BLaER1 (cell line): ENCODE data around the gene GRIA3.

Experiments
- H3K27ac ChIP-seq: shearing (Covaris generic); formaldehyde crosslinking; 2 replicates; pipeline ENCODE4 v1.8.1; 2022
- H3K27me3 ChIP-seq: shearing (Covaris generic); formaldehyde crosslinking; 2 replicates; pipeline ENCODE4 v1.8.1; 2022
- H3K36me3 ChIP-seq: shearing (Covaris generic); formaldehyde crosslinking; 2 replicates; pipeline ENCODE4 v1.8.1; 2022
- H3K4me1 ChIP-seq: shearing (Covaris generic); formaldehyde crosslinking; 2 replicates; pipeline ENCODE4 v1.8.1; 2022
- H3K4me2 ChIP-seq: shearing (Covaris generic); formaldehyde crosslinking; 2 replicates; pipeline ENCODE4 v1.8.1; 2022
- H3K4me3 ChIP-seq: shearing (Covaris generic); formaldehyde crosslinking; 2 replicates; pipeline ENCODE4 v1.8.1; 2022
- H3K9ac ChIP-seq: shearing (Covaris generic); formaldehyde crosslinking; 2 replicates; pipeline ENCODE4 v1.8.1; 2022
- H3K9me3 ChIP-seq: shearing (Covaris generic); formaldehyde crosslinking; 2 replicates; pipeline ENCODE4 v1.8.1; 2022
- H4K20me1 ChIP-seq: shearing (Covaris generic); formaldehyde crosslinking; 2 replicates; pipeline ENCODE4 v1.8.1; 2022
- Cebpa-rat ChIP-seq: shearing (Covaris generic); IDR thresholded peaks from 2 replicates; pipeline ENCODE4 v1.8.1; 2022

Gene GRIA3

GRCh38 chrX:123298026-123298425 is 113.9 kb downstream of the GRIA3 start:
- Histone ChIP-seq H3K4me1 (peaks cover 7% of the 10 kb centered on the region), H3K4me3 (no peak overlapping the region), H3K9ac (no peak overlapping the region), H3K27me3 (peaks cover 36% of the 10 kb centered on the region), H3K4me2 (no peak overlapping the region), H3K36me3 (no peaks in the 10 kb centered on the region), H3K9me3 (0 out of 2 replicates have a peak, but pooled peaks cover 4% of the 10 kb centered on the region), H3K27ac (no peak overlapping the region), H4K20me1 (no peaks in the 10 kb centered on the region)
- no peak for TF ChIP-seq Cebpa-rat

- Histone ChIP-seq H3K4me3 (no peak overlapping the region), H3K4me2 (no peak overlapping the region), H3K27me3 (peaks cover 75% of the 10 kb centered on the region), H3K36me3 (no peaks in the 10 kb centered on the region), H3K9me3 (no peaks in the 10 kb centered on the region), H4K20me1 (no peaks in the 10 kb centered on the region), H3K4me1 (peaks cover 3% of the 10 kb centered on the region; the same call in 1 of the 2 replicates), H3K27ac (no peak overlapping the region), H3K9ac (no peak overlapping the region)
- TF ChIP-seq Cebpa-rat = no peak
Observed at GRCh38 chrX:123303429-123303828, 119.4 kb downstream of the GRIA3 start.

GRCh38 chrX:123308658-123309057 is 124.6 kb downstream of the GRIA3 start:
- no peak overlapping the region for H3K4me3 ChIP-seq
- peak overlapping the region; percentile 37 for H3K4me2 ChIP-seq
- H3K9ac ChIP-seq = no peak overlapping the region
- H3K27me3 ChIP-seq = peaks cover 97% of the 10 kb centered on the region
- TF ChIP-seq Cebpa-rat = no peak
- peaks cover 14% of the 10 kb centered on the region for H3K4me1 ChIP-seq
- H3K9me3 ChIP-seq = no peaks in the 10 kb centered on the region
- no peak overlapping the region for H3K27ac ChIP-seq
- no peaks in the 10 kb centered on the region for H4K20me1 ChIP-seq
- H3K36me3 ChIP-seq = no peaks in the 10 kb centered on the region

- Histone ChIP-seq H3K4me1 (peaks cover 14% of the 10 kb centered on the region), H4K20me1 (no peaks in the 10 kb centered on the region), H3K9me3 (no peaks in the 10 kb centered on the region), H3K4me3 (no peak overlapping the region), H3K36me3 (no peaks in the 10 kb centered on the region), H3K9ac (no peak overlapping the region), H3K27ac (no peak overlapping the region), H3K4me2 (no peak overlapping the region), H3K27me3 (peaks cover 97% of the 10 kb centered on the region)
- no peak for TF ChIP-seq Cebpa-rat
Observed at GRCh38 chrX:123310112-123310511, 126.0 kb downstream of the GRIA3 start.

DNA sequence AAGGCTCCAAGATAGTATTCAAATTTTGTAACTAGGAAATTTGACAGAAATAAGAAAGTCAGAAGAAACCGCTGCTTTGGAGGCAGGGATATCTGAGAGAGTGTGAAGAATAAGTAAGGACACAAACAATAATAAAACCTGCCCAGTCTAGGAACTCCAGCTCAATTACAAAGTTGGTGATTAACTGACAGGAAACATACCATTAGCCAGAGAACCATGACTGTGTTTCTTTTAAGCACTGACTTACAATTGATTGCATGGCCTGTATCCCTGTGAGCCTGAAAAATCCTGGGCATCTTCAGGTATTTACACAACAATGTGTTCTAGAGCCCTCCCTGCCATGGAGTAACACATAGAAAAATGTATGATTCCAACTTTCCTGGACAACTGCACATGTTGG is 127.4 kb downstream of the GRIA3 start:
- no peak for TF ChIP-seq Cebpa-rat
- H3K27me3 ChIP-seq = peaks cover 89% of the 10 kb centered on the region
- peaks cover 14% of the 10 kb centered on the region for H3K4me1 ChIP-seq
- no peak overlapping the region for H3K9ac ChIP-seq
- H3K4me2 ChIP-seq = no peak overlapping the region
- no peaks in the 10 kb centered on the region for H4K20me1 ChIP-seq
- H3K9me3 ChIP-seq = 0 out of 2 replicates have a peak, but pooled peaks cover 4% of the 10 kb centered on the region
- no peak overlapping the region for H3K27ac ChIP-seq
- H3K36me3 ChIP-seq = no peaks in the 10 kb centered on the region
- no peak overlapping the region for H3K4me3 ChIP-seq

DNA sequence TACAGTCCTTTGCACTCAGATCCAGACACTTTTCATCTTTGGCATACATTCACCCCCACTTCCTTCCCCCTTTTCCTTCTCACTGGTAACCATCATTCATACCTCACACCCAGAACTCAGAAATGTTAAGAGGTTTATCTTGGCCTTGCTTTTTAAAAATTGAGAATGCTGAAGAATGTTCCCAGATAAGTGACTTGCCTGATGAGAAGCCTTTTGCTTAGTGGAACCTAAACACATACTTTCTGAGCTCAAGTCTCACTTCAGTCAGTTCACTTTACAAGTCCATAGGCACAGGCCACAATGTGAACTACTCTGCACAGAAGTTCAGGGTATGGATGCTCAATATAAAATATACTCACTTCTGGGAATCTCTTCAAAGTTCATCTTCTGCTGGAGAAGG is 129.4 kb downstream of the GRIA3 start:
- TF ChIP-seq Cebpa-rat = no peak

DNA sequence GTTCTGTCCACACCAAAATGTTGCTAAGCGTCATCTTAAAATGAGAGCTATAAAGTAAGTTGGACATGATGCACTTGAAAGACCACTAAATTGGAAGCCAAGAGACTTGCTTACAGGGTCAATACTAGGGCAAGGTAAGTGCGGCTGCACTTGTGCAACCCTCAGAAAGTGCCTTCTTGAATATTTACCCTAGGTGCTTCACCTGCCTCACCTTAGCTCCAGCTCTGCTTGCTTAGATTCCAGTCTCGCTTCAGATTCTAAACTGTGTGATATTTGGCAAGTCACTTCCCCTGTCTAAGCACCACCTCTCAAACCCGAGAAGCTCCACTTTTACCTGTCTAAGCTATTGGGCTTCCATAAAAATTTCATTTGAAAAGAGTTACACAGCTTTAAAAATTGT is 136.5 kb downstream of the GRIA3 start:
- Histone ChIP-seq H4K20me1 (no peaks in the 10 kb centered on the region), H3K4me3 (no peak overlapping the region), H3K36me3 (no peaks in the 10 kb centered on the region), H3K4me1 (no peaks in the 10 kb centered on the region), H3K27me3 (peaks cover 88% of the 10 kb centered on the region), H3K27ac (no peak overlapping the region), H3K9me3 (peaks cover 17% of the 10 kb centered on the region), H3K4me2 (no peak overlapping the region), H3K9ac (no peak overlapping the region)
- no peak for TF ChIP-seq Cebpa-rat

More for the DNA sequence above, 129.4 kb downstream of the GRIA3 start:
- H3K9ac ChIP-seq = no peak overlapping the region
- peaks cover 87% of the 10 kb centered on the region for H3K27me3 ChIP-seq
- H3K27ac ChIP-seq = no peak overlapping the region
- no peak overlapping the region for H3K4me3 ChIP-seq
- H4K20me1 ChIP-seq = no peaks in the 10 kb centered on the region
- H3K9me3 ChIP-seq = peaks cover 17% of the 10 kb centered on the region
- no peaks in the 10 kb centered on the region for H3K36me3 ChIP-seq
- H3K4me1 ChIP-seq = peaks cover 11% of the 10 kb centered on the region
- H3K4me2 ChIP-seq = no peak overlapping the region

- Histone ChIP-seq H3K27ac (no peak overlapping the region), H3K27me3 (peaks cover 94% of the 10 kb centered on the region), H3K36me3 (no peaks in the 10 kb centered on the region), H3K4me2 (no peak overlapping the region), H4K20me1 (no peaks in the 10 kb centered on the region), H3K9ac (no peak overlapping the region), H3K4me1 (no peaks in the 10 kb centered on the region), H3K4me3 (no peak overlapping the region), H3K9me3 (peaks cover 7% of the 10 kb centered on the region; the same call in 1 of the 2 replicates)
- no peak for TF ChIP-seq Cebpa-rat
Observed at GRCh38 chrX:123322536-123322935, 138.5 kb downstream of the GRIA3 start.

GRCh38 chrX:123324625-123325024 is 140.5 kb downstream of the GRIA3 start:
- Histone ChIP-seq H3K36me3 (no peaks in the 10 kb centered on the region), H3K9ac (no peak overlapping the region), H3K4me2 (no peak overlapping the region), H3K4me3 (no peak overlapping the region), H3K9me3 (no peaks in the 10 kb centered on the region), H3K27me3 (peaks cover 82% of the 10 kb centered on the region), H4K20me1 (no peaks in the 10 kb centered on the region), H3K27ac (no peak overlapping the region), H3K4me1 (no peaks in the 10 kb centered on the region)
- no peak for TF ChIP-seq Cebpa-rat

DNA sequence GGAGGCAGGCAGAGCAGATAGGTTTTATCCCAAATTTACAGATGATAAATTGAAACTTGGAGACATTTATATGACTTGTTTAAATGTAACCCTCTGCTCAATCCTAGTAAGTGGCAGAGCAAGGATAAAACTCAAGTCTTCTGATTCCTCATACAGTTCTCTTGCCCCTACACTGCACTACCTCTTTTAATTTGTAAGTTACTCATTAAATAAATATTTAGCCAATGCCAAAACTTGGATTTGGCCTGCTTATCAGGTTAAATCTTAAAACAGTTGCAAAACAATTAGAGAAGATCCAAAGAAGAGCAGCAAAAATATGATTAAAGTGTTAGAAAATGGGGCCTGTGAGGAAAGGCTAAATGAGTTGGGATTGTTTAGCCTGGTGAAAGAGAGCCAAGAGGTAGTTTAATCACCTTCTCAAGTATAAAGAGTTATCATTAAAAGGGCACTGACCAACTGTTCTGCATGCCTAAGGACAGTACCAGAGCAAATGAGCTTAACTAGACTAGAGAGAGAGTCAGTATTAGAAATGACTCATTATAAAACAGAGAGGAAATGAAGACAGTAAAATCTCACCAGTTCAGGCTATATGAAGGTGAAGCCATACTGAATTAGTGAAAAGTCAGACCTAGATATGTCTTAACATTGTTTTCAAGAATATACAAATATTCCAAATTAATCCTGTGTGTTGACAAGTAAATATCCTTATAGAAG is 146.3 kb downstream of the GRIA3 start:
- H3K27ac ChIP-seq = no peak overlapping the region
- peaks cover 63% of the 10 kb centered on the region for H3K27me3 ChIP-seq
- H3K4me1 ChIP-seq = no peaks in the 10 kb centered on the region
- H4K20me1 ChIP-seq = no peaks in the 10 kb centered on the region
- H3K4me2 ChIP-seq = no peak overlapping the region
- H3K4me3 ChIP-seq = no peak overlapping the region
- no peaks in the 10 kb centered on the region for H3K36me3 ChIP-seq
- H3K9me3 ChIP-seq = no peaks in the 10 kb centered on the region
- H3K9ac ChIP-seq = no peak overlapping the region
- TF ChIP-seq Cebpa-rat = no peak

DNA sequence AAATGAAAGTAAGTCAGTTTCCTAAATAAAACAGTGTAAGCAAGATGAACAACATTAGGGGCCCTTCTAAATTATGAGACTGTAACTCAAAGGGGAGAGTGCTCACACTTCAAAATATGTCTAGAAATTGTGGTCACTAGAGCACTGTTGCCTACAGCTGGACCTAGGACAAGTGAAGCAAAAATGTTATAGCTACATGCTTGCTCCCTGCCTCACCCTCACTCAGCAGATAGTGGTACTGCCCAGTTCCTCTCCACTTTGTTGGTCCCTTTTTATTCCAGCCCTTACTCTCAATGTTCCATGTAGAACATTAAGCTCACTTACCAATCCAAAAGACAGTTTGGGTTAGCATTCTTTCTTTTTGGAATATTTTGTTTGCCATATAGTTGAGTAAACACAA is 147.3 kb downstream of the GRIA3 start:
- TF ChIP-seq Cebpa-rat = no peak
- Histone ChIP-seq H3K36me3 (no peaks in the 10 kb centered on the region), H3K4me1 (no peaks in the 10 kb centered on the region), H3K4me3 (no peak overlapping the region), H3K27me3 (peaks cover 62% of the 10 kb centered on the region), H3K4me2 (no peak overlapping the region), H3K9me3 (no peaks in the 10 kb centered on the region), H3K27ac (no peak overlapping the region), H4K20me1 (no peaks in the 10 kb centered on the region), H3K9ac (no peak overlapping the region)
